HG02943 (cell line): ENCODE results near the gene CYTH1.

Experiments used
- ATAC-seq: cut with Tn5 transposase; IDR thresholded peaks from one replicate; pipeline ENCODE4 v1.9.1; 2021; ENCODE audit warnings: mild to moderate bottlenecking, low read depth, moderate library complexity; ENCODE audit not compliant: unreplicated experiment

Gene CYTH1, protein sequence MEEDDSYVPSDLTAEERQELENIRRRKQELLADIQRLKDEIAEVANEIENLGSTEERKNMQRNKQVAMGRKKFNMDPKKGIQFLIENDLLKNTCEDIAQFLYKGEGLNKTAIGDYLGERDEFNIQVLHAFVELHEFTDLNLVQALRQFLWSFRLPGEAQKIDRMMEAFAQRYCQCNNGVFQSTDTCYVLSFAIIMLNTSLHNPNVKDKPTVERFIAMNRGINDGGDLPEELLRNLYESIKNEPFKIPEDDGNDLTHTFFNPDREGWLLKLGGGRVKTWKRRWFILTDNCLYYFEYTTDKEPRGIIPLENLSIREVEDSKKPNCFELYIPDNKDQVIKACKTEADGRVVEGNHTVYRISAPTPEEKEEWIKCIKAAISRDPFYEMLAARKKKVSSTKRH

DNA sequence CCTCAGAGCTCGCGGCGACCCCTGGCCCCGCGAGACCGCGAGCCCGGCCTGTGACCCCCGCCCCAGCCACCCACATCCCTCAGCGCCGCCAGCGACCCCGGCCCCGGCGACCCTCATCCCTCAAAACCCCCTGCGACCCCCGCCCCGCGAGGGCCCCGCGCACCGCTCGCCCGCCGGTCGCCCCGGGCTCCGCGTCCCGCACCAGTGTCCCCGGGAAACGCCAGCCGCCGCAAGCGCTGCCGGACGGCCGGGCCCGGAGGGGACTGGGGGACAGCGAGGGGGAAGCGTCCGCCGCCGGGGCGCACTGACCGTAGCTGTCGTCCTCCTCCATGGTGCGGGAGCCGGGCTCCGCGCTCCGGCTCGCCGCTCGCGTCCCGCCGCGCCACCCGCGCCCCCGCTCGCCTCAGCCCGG, at the start of gene CYTH1:
TSS of gene CYTH1 (minus strand) at position 381 of the 412 bp plus-strand sequence. CDS start at position 331, 50 bp downstream.
- ATAC-seq, result no peak

DNA sequence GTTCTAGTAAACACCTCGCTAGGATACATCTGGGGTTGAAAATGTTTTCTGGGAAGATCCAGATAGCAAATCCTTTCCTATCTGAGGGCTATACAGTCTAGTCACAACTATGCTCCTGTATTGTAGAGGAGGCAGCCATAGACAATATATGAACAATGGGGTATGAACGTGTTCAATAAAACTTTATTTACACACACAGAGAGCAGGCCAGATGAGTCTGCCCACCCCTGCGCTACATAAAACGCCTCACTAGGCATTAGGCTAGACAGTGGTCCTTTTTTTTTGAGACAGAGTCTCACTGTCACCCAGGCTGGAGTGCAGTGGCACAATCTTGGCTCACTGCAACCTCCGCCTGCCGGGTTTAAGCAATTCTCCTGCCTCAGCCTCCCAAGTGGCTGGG, 47.4 kb upstream of the CYTH1 start:
- ATAC-seq, result no peak

- ATAC-seq, result no peak
Observed at GRCh38 chr17:78828470-78829185, 46.6 kb upstream of the CYTH1 start.

DNA sequence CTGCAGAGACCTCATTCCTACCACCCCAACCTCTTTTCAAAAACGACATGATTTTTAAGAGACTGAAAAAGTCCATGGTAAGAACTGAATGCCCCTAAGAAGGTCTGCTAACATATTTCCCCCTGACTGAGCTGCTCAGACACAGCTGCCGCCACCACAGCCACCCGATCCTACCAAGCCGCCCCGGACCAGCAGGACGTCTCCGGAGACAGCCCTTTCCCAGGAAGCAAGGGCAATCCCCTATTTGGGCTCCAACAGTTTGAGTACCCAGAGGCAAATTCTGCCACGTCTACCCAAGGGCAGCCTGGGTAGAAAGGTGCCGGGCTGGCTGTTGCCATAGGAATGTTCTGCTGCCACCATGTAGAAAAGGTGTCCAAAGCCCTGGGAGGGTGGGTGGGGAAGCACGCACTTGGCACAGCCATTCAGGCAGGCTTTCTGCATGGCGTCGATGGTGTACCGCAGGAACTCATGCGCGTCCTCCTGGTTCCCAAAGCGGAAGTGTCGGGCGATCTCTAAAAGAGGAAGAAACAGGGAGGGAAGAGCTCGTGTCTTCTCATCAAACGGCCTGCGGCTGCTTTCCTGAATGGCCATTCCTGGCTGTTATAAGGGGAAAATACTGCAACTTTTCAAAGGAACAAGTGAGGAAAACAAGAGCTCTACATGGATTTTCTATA, 44.9 kb upstream of the CYTH1 start:
- no peak for ATAC-seq

- ATAC-seq, result no peak
Observed at GRCh38 chr17:78826421-78826820, 44.3 kb upstream of the CYTH1 start.

GRCh38 chr17:78825696-78826095, 43.6 kb upstream of the CYTH1 start:
- ATAC-seq, result no peak

GRCh38 chr17:78824240-78824639, 42.2 kb upstream of the CYTH1 start:
- ATAC-seq, result no peak

DNA sequence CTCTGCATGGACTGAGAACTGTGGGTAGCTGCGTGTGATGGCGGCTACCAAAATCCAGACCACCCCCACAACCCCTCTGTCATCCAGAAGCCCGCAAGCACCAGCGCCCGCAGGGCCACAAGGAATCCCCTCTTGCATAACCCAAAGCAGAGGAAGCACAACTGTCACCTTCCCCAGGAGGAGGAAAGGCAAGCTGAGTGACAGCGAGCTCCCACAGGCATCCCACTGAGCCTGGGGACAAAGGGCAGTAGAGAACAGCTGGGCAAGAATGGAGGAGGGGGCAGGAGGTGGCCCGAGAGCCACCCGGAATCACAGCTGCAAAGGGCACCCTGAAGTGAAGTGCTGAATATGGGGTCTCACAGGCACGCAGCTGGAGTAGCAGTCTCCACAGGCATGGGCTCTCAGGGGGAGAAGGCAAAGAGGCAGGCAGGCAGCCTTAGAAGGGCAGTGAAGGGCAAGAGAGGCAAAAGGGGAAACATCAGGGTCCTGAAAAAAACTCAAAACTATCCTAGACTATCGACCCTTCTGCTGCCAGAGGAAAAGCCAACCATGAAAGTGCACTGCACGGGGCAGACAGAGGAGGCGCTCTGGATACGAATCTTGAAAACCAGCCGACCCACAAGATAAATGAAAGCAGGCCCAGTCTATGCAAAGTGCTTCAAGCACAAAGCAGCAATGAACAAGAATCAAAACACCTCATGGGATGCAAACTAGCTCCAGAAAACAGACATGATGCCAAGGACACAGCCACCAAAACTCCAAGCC, 41.4 kb upstream of the CYTH1 start:
- no peak for ATAC-seq

DNA sequence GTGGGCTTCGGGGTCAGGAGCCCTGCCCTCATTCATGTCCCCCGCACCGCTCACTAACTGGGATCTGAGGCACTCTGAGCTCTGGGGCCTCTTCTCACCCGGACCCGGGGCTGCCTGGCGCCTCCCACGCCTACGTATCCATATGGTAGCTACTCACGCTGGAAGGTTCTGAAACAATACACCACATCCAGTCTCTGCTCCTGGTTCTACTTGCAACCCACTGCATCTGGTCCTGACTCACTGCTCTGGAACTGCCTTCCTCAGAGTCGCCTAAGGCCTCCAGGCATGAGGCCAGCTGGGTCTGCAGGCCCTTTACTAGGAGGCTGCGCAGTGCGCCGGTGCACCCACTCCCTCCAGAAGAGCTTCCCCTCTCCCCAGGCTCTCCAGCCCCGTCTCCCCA, 40.5 kb upstream of the CYTH1 start:
- no peak for ATAC-seq

- ATAC-seq, result no peak
Observed at GRCh38 chr17:78821961-78822360, 39.9 kb upstream of the CYTH1 start.

- ATAC-seq, result no peak
Observed at GRCh38 chr17:78820841-78821240, 38.8 kb upstream of the CYTH1 start.

DNA sequence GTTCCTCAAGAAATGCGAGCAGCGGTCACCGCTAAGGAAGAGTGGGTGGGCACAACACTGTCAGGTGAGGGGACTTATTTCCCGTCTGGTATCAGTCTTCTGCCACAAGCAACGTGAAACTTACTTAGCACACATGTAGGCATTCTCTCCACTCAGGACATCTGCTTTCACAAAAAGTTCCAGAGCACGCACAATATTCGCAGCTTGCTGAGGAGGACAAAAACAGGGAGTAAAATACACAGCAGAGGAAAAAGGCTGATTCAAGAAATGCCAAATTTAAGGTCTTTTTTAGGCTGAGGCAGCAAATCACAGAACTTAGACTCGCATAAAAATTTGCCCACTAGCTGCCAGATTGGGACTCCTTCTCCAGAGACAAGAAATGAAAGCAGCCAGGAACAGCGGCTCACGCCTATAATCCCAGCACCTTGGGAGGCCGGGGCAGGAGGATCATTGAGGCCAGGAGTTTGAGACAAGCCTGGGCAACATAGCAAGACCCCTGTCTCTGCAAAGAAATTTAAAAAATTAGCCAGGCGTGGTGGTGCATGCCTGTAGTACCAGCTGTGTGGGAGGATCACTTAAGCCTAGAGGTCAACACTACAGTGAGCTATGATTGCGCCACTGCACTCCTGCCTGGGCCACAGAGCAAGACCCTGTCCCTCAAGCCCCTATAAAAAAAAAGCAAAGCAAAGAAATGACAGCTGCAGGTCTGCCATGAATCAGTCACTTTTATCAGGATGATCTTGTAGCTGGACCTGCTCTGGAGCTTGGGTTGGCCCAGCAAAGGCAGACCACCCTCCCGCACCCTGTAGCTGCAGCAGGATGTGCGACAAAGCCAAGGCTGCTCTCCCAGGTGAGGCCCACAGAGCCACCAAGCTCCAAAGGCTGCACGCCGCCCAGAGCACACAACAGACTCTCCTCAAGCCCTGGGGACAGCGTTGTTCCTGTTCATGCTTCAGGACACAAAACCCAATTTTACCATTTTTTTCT, 38.0 kb upstream of the CYTH1 start:
- no peak for ATAC-seq

- no peak for ATAC-seq
Observed at GRCh38 chr17:78819402-78819801, 37.3 kb upstream of the CYTH1 start.

DNA sequence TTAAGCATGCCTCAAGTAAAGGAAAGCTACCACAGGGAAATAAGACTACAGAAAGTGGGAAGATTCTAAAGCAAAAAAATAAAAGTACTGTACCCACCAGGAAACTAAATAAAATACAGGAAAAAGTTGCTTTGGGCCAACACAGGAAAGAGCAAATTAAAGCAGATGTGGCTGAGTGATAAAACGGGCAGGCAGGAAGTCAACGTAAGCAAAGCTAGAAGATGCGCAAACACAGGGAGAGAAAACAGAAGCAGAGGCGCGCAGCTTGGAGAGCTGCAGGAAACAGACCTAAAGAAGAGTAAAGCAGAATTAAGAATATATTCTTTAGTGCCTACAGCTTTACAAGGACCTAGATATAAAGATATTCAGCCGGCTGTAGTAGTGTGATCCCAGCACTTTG, 36.9 kb upstream of the CYTH1 start:
- ATAC-seq, result no peak

- ATAC-seq, result no peak
Observed at GRCh38 chr17:78818152-78818846, 36.2 kb upstream of the CYTH1 start.

- no peak for ATAC-seq
Observed at GRCh38 chr17:78817123-78817522, 35.0 kb upstream of the CYTH1 start.

GRCh38 chr17:78815696-78816095, 33.6 kb upstream of the CYTH1 start:
- no peak for ATAC-seq

GRCh38 chr17:78812855-78813254, 30.8 kb upstream of the CYTH1 start:
- no peak for ATAC-seq

DNA sequence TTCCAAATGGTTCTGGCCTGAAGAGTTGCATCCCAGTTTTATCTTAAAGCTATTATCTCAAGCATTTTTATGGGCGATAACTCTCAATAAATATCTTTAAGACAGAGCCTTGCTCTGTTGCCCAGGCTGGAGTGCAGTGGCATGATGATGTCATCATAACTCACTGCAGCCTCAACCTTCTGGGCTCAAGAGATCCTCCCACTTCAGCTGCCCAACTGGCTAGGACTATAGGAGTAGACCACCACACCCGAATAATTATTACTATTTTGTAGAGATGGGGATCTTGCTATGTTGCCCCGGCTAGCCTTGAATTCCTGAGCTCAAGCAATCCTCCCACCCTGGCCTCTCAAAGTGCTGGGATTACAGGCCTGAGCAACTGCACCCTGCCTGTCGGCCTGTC, 26.1 kb upstream of the CYTH1 start:
- no peak for ATAC-seq
